Inferior parietal cortex (tissue), 1 donor: Measurements from ENCODE around the gene OR2V1.
A peak's percentile ranks its signal among the peaks of the same experiment; 100 is the strongest.
"Not testable (repeated sequence)": the region's sequence is repeated elsewhere in the genome, so short reads cannot be mapped to it uniquely, and the experiment has no call there.

ENCODE experiments used
- DNase-seq: peaks from one replicate; pipeline ENCODE4 v3.0.0-alpha.2; 2016; ENCODE audit errors: extremely low spot score

OR2V1 gene

GRCh38 chr5:181127907-181128626 is 2.9 kb downstream of the OR2V1 start:
- DNase-seq, result no peak

- DNase-seq, result no peak
Observed at GRCh38 chr5:181127456-181127855, 3.5 kb downstream of the OR2V1 start.

GRCh38 chr5:181126841-181127240 is 4.1 kb downstream of the OR2V1 start:
- DNase-seq, result no peak

- DNase-seq, result no peak
Observed at GRCh38 chr5:181124526-181124925, 6.4 kb downstream of the OR2V1 start.

GRCh38 chr5:181121675-181122561 is 9.1 kb downstream of the OR2V1 start:
- no peak for DNase-seq

- no peak for DNase-seq
Observed at GRCh38 chr5:181120761-181121160, 10.2 kb downstream of the OR2V1 start.

GRCh38 chr5:181120306-181120705 is 10.7 kb downstream of the OR2V1 start:
- DNase-seq, result no peak

- DNase-seq, result no peak
Observed at GRCh38 chr5:181119105-181119504, 11.9 kb downstream of the OR2V1 start.

GRCh38 chr5:181118369-181118768 is 12.6 kb downstream of the OR2V1 start:
- DNase-seq, result no peak

GRCh38 chr5:181114844-181115778 is 15.9 kb downstream of the OR2V1 start:
- no peak for DNase-seq

GRCh38 chr5:181114284-181114843 is 16.6 kb downstream of the OR2V1 start:
- DNase-seq, result no peak

GRCh38 chr5:181113572-181113971 is 17.4 kb downstream of the OR2V1 start:
- DNase-seq, result not testable (repeated sequence)

- DNase-seq, result no peak
Observed at GRCh38 chr5:181112476-181112875, 18.5 kb downstream of the OR2V1 start.

GRCh38 chr5:181111010-181111409 is 20.0 kb downstream of the OR2V1 start:
- DNase-seq, result no peak

- DNase-seq, result no peak
Observed at GRCh38 chr5:181109489-181110013, 21.4 kb downstream of the OR2V1 start.

- DNase-seq, result no peak
Observed at GRCh38 chr5:181108578-181109165, 22.3 kb downstream of the OR2V1 start.

- peak; percentile 2 for DNase-seq
Observed at GRCh38 chr5:181107699-181108098, 23.3 kb downstream of the OR2V1 start.

- DNase-seq, result no peak
Observed at GRCh38 chr5:181105391-181106025, 25.5 kb downstream of the OR2V1 start.

GRCh38 chr5:181104606-181105390 is 26.2 kb downstream of the OR2V1 start:
- DNase-seq, result not testable (repeated sequence)

- DNase-seq, result not testable (repeated sequence)
Observed at GRCh38 chr5:181104259-181104568, 26.8 kb downstream of the OR2V1 start.
